Type B pancreatic cell (in vitro differentiated cells): ENCODE measurements around the gene RAPGEF1. TPM values are rescaled to one million over a fixed set of nuclear protein-coding genes. Genes with fewer than 3 reads are reported as not detected.

Source experiments
- DNase-seq: peaks from one replicate; pipeline ENCODE4 v3.0.0; 2021; ENCODE audit warnings: mixed read lengths; ENCODE audit not compliant: unreplicated experiment; ENCODE audit errors: extremely low spot score
- H3K27ac Mint-ChIP-seq: 2 replicates; pipeline ENCODE4 v1.8.0; 2021; ENCODE audit warnings: mild to moderate bottlenecking, mixed read lengths
- H3K27me3 Mint-ChIP-seq: 2 replicates; pipeline ENCODE4 v1.8.0; 2021; ENCODE audit warnings: mixed read lengths
- H3K36me3 Mint-ChIP-seq: 2 replicates; pipeline ENCODE4 v1.8.0; 2021; ENCODE audit warnings: mixed read lengths
- H3K4me1 Mint-ChIP-seq: one replicate; pipeline ENCODE4 v1.8.0; 2021; ENCODE audit warnings: mixed read lengths; ENCODE audit not compliant: unreplicated experiment
- H3K4me3 Mint-ChIP-seq: 2 replicates; pipeline ENCODE4 v1.8.0; 2021; ENCODE audit warnings: mild to moderate bottlenecking, mixed read lengths
- H3K9me3 Mint-ChIP-seq: 2 replicates; pipeline ENCODE4 v1.8.0; 2021; ENCODE audit warnings: mixed read lengths
- total RNA-seq: library from RNA; stranded (reverse); gene quantifications from 2 replicates; pipeline ENCODE4 v1.2.1, GENCODE V29; 2021; ENCODE audit warnings: low replicate concordance
- TF ChIP-seq, protein P1 (sequence below): fragments of 200-600 bp; sonication (generic); conservative IDR thresholded peaks from 2 replicates; pipeline ENCODE4 v1.5.0; 2021; ENCODE audit warnings: antibody characterized with exemption, mild to moderate bottlenecking

Gene RAPGEF1
- total RNA-seq, 1 donor from 2014 or later = 45.9 TPM

DNA sequence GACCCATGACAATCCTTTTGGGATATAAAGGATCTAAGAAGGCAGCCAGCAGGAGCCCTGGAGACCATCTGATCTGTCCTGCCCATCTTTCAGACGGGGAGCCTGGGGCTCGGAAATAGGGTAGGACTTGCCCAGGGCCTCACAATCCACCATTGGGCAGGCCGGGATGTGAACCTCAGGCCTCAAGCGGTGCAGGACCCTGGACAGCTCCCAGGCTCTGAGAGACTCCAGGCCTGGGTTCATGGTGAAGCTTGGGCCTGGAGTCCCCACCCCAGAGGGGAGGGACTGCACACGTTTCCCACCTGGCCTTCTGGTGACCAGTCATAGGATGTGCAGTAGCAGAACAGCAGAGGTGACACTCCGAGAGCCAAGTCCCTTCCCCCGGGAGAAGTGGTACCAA, 36.6 kb upstream of the RAPGEF1 start:
- Mint-ChIP-seq H3K4me3 (no peak overlapping the region), H3K9me3 (no peaks in the 10 kb centered on the region), H3K36me3 (no peaks in the 10 kb centered on the region), H3K27ac (no peak overlapping the region), H3K27me3 (peaks cover 26% of the 10 kb centered on the region), H3K4me1 (no peaks in the 10 kb centered on the region)
- TF ChIP-seq, protein P1, sequence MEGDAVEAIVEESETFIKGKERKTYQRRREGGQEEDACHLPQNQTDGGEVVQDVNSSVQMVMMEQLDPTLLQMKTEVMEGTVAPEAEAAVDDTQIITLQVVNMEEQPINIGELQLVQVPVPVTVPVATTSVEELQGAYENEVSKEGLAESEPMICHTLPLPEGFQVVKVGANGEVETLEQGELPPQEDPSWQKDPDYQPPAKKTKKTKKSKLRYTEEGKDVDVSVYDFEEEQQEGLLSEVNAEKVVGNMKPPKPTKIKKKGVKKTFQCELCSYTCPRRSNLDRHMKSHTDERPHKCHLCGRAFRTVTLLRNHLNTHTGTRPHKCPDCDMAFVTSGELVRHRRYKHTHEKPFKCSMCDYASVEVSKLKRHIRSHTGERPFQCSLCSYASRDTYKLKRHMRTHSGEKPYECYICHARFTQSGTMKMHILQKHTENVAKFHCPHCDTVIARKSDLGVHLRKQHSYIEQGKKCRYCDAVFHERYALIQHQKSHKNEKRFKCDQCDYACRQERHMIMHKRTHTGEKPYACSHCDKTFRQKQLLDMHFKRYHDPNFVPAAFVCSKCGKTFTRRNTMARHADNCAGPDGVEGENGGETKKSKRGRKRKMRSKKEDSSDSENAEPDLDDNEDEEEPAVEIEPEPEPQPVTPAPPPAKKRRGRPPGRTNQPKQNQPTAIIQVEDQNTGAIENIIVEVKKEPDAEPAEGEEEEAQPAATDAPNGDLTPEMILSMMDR = no peak
- DNase-seq = no peak

DNA sequence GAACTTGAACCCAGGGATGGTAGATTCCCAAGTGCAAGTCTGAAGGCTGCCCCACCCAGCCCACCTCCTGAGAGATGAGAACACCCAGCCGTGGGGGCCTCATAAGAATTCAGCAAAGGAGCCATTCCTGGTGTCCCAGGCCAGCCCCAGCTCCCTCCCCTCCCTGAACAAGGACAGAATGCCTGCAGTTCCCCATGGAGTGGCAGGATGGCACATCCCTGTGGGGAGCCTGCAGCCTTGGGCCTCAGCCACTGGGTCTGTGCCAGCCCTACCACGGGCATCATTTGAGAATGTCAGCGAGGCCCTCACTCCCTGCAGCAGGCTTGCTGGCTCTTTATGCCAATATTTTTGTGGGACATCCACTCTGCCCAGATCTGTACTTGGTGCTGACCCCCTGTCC, 36.2 kb upstream of the RAPGEF1 start:
- Mint-ChIP-seq H3K36me3 (no peaks in the 10 kb centered on the region), H3K9me3 (no peaks in the 10 kb centered on the region), H3K27ac (no peak overlapping the region), H3K4me3 (no peak overlapping the region), H3K4me1 (no peaks in the 10 kb centered on the region), H3K27me3 (peaks cover 24% of the 10 kb centered on the region)
- no peak for DNase-seq
- TF ChIP-seq, protein P1 = no peak

DNA sequence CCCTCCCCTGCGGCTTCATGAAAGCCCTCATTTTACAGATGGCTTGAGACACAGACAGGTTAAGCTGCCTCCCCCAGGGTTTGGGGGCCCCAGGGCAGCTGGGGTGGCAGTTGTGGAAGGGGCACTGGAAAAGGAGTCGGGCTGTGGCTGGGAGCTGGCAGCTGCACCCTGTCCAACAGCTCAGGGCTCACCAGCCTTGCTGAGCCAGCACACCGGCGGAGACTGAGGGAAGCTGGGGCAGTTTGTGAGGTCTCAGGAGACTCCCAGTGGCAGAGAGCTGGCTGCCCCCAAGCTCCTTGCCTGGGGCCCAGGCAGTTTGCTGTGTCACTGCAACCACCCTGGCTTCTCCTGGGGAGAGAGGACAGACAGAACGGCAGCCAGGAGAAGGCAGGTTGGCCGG, 34.8 kb upstream of the RAPGEF1 start:
- TF ChIP-seq, protein P1 = no peak
- peaks cover 37% of the 10 kb centered on the region for H3K27me3 Mint-ChIP-seq
- DNase-seq = no peak
- no peak overlapping the region for H3K4me3 Mint-ChIP-seq
- no peak overlapping the region for H3K27ac Mint-ChIP-seq
- H3K36me3 Mint-ChIP-seq = no peaks in the 10 kb centered on the region
- H3K9me3 Mint-ChIP-seq = no peaks in the 10 kb centered on the region
- H3K4me1 Mint-ChIP-seq = no peaks in the 10 kb centered on the region

DNA sequence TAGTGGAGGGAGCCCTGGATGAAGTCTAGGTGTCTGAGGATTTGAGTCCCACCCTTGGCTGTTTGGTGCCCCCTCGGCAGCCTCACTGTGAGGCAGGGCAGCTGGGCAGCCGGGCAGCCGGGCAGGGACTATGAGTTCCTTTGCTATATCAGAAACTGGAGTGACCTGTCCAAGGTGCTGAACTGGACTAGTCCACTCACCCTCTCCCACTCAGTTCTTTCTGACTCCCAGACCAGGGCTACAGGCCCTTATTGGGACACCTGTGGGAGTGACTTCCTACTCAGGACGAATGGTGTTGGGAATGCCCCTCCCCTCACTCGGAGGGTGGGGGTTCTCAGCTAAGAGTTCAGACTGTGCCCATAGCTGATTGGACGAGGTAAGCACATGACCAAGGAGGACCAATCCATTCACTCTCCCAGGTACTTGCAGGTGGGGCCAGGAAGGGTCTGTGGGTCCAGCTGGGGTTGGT, 34.1 kb upstream of the RAPGEF1 start:
- TF ChIP-seq, protein P1 = no peak
- Mint-ChIP-seq H3K27ac (no peak overlapping the region), H3K4me3 (no peak overlapping the region), H3K4me1 (no peaks in the 10 kb centered on the region), H3K27me3 (peaks cover 38% of the 10 kb centered on the region), H3K9me3 (no peaks in the 10 kb centered on the region), H3K36me3 (no peaks in the 10 kb centered on the region)
- DNase-seq = no peak

DNA sequence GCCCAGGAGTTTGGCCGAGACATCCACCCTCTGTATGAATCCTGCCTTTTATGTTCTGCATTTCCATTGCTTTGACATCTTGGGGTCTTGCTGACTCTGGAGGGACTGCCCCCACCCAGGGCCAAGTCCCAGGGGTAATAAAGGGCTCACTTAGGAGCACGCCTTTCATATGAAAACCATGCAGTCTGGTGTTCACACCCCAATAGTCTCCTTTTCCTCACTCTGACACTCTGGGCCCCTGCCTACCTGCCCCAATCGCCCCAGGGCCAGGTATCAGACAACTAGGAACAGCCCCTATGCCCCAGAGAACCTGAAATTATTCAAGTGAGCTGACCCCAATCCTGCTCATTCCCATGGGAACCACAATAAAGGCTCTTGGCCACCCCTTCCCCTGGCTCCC, 33.1 kb upstream of the RAPGEF1 start:
- H3K9me3 Mint-ChIP-seq = no peaks in the 10 kb centered on the region
- peaks cover 37% of the 10 kb centered on the region for H3K27me3 Mint-ChIP-seq
- TF ChIP-seq, protein P1 = no peak
- H3K4me1 Mint-ChIP-seq = no peaks in the 10 kb centered on the region
- no peaks in the 10 kb centered on the region for H3K36me3 Mint-ChIP-seq
- no peak for DNase-seq
- no peak overlapping the region for H3K4me3 Mint-ChIP-seq
- no peak overlapping the region for H3K27ac Mint-ChIP-seq

DNA sequence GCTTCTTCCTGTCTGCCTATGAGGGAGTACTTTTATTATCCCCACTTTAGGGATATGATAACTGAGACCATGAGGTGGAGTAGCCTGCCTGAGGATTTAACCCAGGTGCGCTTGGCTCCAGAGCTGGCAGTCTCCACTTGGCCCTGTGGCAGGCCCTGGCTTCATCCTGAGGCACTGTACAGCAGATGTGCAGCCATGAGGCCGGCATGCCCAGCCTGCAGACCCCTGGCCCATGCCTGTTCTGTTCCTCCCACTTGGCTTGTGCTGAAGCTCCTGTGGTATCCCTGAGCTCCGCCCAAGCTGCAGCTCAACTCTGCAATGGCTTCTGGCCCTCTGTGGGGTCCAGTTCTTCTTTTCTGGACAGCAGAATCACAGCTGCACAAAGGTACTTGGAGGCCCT, 31.8 kb upstream of the RAPGEF1 start:
- Mint-ChIP-seq H3K4me1 (no peaks in the 10 kb centered on the region), H3K9me3 (no peaks in the 10 kb centered on the region), H3K27me3 (peaks cover 35% of the 10 kb centered on the region), H3K27ac (no peak overlapping the region), H3K4me3 (no peak overlapping the region), H3K36me3 (no peaks in the 10 kb centered on the region)
- DNase-seq = no peak
- TF ChIP-seq, protein P1 = no peak
